ENCODE results near the gene SLC3A2.

- TF ChIP-seq CTCF (IDR thresholded peaks at IDR 0.05) (no peak), POLR2A (IDR thresholded peaks at IDR 0.05) (no peak)
Observed at GRCh38 chr11:62922189-62922589, 41.5 kb downstream of the SLC3A2 start.
